H9 (cell line): ENCODE results near the gene CACNA1G. TPM values are rescaled to one million over a fixed set of nuclear protein-coding genes. Genes with fewer than 3 reads are reported as not detected.

ENCODE experiments used
- DNase-seq: peaks from one replicate; pipeline ENCODE4 v3.0.0-alpha.2; 2017
- H2AFZ ChIP-seq: one replicate; pipeline ENCODE4 v1.6.1; 2013; ENCODE audit warnings: mild to moderate bottlenecking, low read length, control low read depth, moderate library complexity
- H2AK5ac ChIP-seq: 2 replicates; pipeline ENCODE4 v1.6.1; 2013; ENCODE audit warnings: low read length, control low read depth, mixed read lengths; ENCODE audit not compliant: insufficient read length
- H2BK120ac ChIP-seq: one replicate; pipeline ENCODE4 v1.6.1; 2013; ENCODE audit warnings: low read depth, mild to moderate bottlenecking, low read length, control low read depth, inconsistent platforms; ENCODE audit not compliant: poor library complexity, severe bottlenecking
- H2BK12ac ChIP-seq: 2 replicates; pipeline ENCODE4 v1.6.1; 2013; ENCODE audit warnings: low read length, control low read depth, mixed read lengths, low read depth; ENCODE audit not compliant: insufficient read length
- H2BK15ac ChIP-seq: 2 replicates; pipeline ENCODE4 v1.6.1; 2013; ENCODE audit warnings: low read depth, low read length, control low read depth
- H2BK20ac ChIP-seq: one replicate; pipeline ENCODE4 v1.6.1; 2013; ENCODE audit warnings: low read depth, mild to moderate bottlenecking, low read length, control low read depth, inconsistent platforms; ENCODE audit not compliant: poor library complexity, severe bottlenecking
- H2BK5ac ChIP-seq: 2 replicates; pipeline ENCODE4 v1.6.1; 2013; ENCODE audit warnings: low read length, control low read depth, mixed read lengths; ENCODE audit not compliant: insufficient read length
- H3K14ac ChIP-seq: 2 replicates; pipeline ENCODE4 v1.6.1; 2013; ENCODE audit warnings: low read length, control low read depth; ENCODE audit not compliant: insufficient read depth
- H3K18ac ChIP-seq: 2 replicates; pipeline ENCODE4 v1.6.1; 2013; ENCODE audit warnings: low read depth, mild to moderate bottlenecking, mixed read lengths, low read length, control low read depth; ENCODE audit not compliant: insufficient read length
- H3K23ac ChIP-seq: 2 replicates; pipeline ENCODE4 v1.6.1; 2013; ENCODE audit warnings: low read length, control low read depth, mixed read lengths, low read depth; ENCODE audit not compliant: insufficient read length
- H3K23me2 ChIP-seq: 2 replicates; pipeline ENCODE4 v1.6.1; 2013; ENCODE audit warnings: low read depth, mild to moderate bottlenecking, mixed read lengths, low read length, control low read depth; ENCODE audit not compliant: insufficient read length, poor library complexity, severe bottlenecking
- H3K27ac ChIP-seq: 2 replicates; pipeline ENCODE4 v1.5.1; 2013; ENCODE audit warnings: low read length, control low read depth, mixed read lengths, low read depth; ENCODE audit not compliant: insufficient read length
- H3K27me3 ChIP-seq: 2 replicates; pipeline ENCODE4 v1.6.1; 2013; ENCODE audit warnings: low read length, control low read depth, inconsistent platforms; ENCODE audit not compliant: insufficient read depth
- H3K4ac ChIP-seq: 2 replicates; pipeline ENCODE4 v1.6.1; 2013; ENCODE audit warnings: low read depth, mild to moderate bottlenecking, control low read depth, inconsistent platforms, low read length, moderate library complexity
- H3K4me1 ChIP-seq: 2 replicates; pipeline ENCODE4 v1.6.1; 2013; ENCODE audit warnings: low read length, control low read depth, inconsistent platforms; ENCODE audit not compliant: insufficient read depth
- H3K4me2 ChIP-seq: 2 replicates; pipeline ENCODE4 v1.6.1; 2013; ENCODE audit warnings: low read length, control low read depth, mixed read lengths; ENCODE audit not compliant: insufficient read length, insufficient read depth
- H3K56ac ChIP-seq: 2 replicates; pipeline ENCODE4 v1.6.1; 2013; ENCODE audit warnings: low read depth, mild to moderate bottlenecking, mixed read lengths, low read length, control low read depth; ENCODE audit not compliant: insufficient read length
- H3K79me1 ChIP-seq: 2 replicates; pipeline ENCODE4 v1.6.1; 2013; ENCODE audit warnings: low read depth, mild to moderate bottlenecking, moderate library complexity, low read length, control low read depth, inconsistent platforms; ENCODE audit not compliant: insufficient read depth, poor library complexity, severe bottlenecking
- H3K79me2 ChIP-seq: 2 replicates; pipeline ENCODE4 v1.6.1; 2013; ENCODE audit warnings: low read length, control low read depth, inconsistent platforms; ENCODE audit not compliant: insufficient read depth
- H3K9ac ChIP-seq: 2 replicates; pipeline ENCODE4 v1.6.1; 2013; ENCODE audit warnings: low read length, control low read depth, mixed read lengths; ENCODE audit not compliant: insufficient read length; ENCODE audit errors: extremely low read depth
- H3K9me3 ChIP-seq: one replicate; pipeline ENCODE4 v1.6.1; 2013; ENCODE audit warnings: low read depth, low read length, inconsistent platforms; ENCODE audit not compliant: control insufficient read depth
- H3T11ph ChIP-seq: one replicate; pipeline ENCODE4 v1.6.1; 2013; ENCODE audit warnings: mild to moderate bottlenecking, low read length, control low read depth, inconsistent platforms
- H4K20me1 ChIP-seq: one replicate; pipeline ENCODE4 v1.6.1; 2013; ENCODE audit not compliant: control insufficient read depth, insufficient read length, insufficient read depth
- H4K5ac ChIP-seq: 2 replicates; pipeline ENCODE4 v1.6.1; 2013; ENCODE audit warnings: low read depth, mild to moderate bottlenecking, mixed read lengths, low read length, control low read depth; ENCODE audit not compliant: insufficient read length
- H4K8ac ChIP-seq: replicated peaks from 2 replicates; pipeline ENCODE4 v1.6.1; 2013; ENCODE audit warnings: low read length, control low read depth, mixed read lengths, low read depth; ENCODE audit not compliant: insufficient read length
- H4K91ac ChIP-seq: 2 replicates; pipeline ENCODE4 v1.6.1; 2013; ENCODE audit warnings: low read depth, mild to moderate bottlenecking, moderate library complexity, mixed read lengths, low read length, control low read depth; ENCODE audit not compliant: insufficient read length
- H3K27ac Mint-ChIP-seq, 3 experiments: 2 replicates in 2 of 3; 3 replicates in 1 of 3; pipeline ENCODE4 v1.8.0; 2020 to 2021; ENCODE audit warnings: mixed read lengths in 3 of 3, mild to moderate bottlenecking in 1 of 3, moderate library complexity in 1 of 3
- H3K27me3 Mint-ChIP-seq: 2 replicates; pipeline ENCODE4 v1.8.0; 2021; ENCODE audit warnings: low read depth, mild to moderate bottlenecking, moderate library complexity, mixed read lengths
- H3K36me3 Mint-ChIP-seq, 3 experiments: 2 replicates in 2 of 3; 3 replicates in 1 of 3; pipeline ENCODE4 v1.8.0; 2020 to 2021; ENCODE audit warnings: low read depth in 3 of 3, mixed read lengths in 3 of 3; ENCODE audit not compliant: insufficient read depth in 1 of 3
- H3K4me1 Mint-ChIP-seq, 2 experiments: 2 replicates each; pipeline ENCODE4 v1.8.0; 2020; ENCODE audit warnings: mixed read lengths in 2 of 2
- H3K4me3 Mint-ChIP-seq, 2 experiments: 2 replicates in 1 of 2; 3 replicates in 1 of 2; pipeline ENCODE4 v1.8.0; 2020 to 2021; ENCODE audit warnings: mild to moderate bottlenecking in 2 of 2, mixed read lengths in 2 of 2, moderate library complexity in 1 of 2
- H3K9me3 Mint-ChIP-seq, 2 experiments: 2 replicates in 1 of 2; 3 replicates in 1 of 2; pipeline ENCODE4 v1.8.0; 2020; ENCODE audit warnings: mild to moderate bottlenecking in 2 of 2, mixed read lengths in 2 of 2, moderate library complexity in 1 of 2
- CTCF ChIP-seq: fragments of 200-600 bp; sonication (generic); conservative IDR thresholded peaks from 3 replicates; pipeline ENCODE4 v1.8.0; 2021; ENCODE audit warnings: antibody characterized with exemption, mild to moderate bottlenecking
- WGBS: extraction: QIAGEN DNeasy Blood & Tissue Kit; methylation state at CpG from one replicate; pipeline ENCODE4 v1.1.7; 2013; ENCODE audit warnings: missing lambda C conversion rate, low lambda C conversion rate, mixed read lengths; ENCODE audit not compliant: insufficient read length; ENCODE audit errors: extremely low coverage; 5-methylcytosine and 5-hydroxymethylcytosine counted together
- total RNA-seq: library from RNA; stranded (reverse); gene quantifications from 2 replicates; pipeline ENCODE4 v1.2.1, GENCODE V29; 2021

Gene CACNA1G
- total RNA-seq, 1 experiment from 2014 or later = 1.5 TPM

DNA sequence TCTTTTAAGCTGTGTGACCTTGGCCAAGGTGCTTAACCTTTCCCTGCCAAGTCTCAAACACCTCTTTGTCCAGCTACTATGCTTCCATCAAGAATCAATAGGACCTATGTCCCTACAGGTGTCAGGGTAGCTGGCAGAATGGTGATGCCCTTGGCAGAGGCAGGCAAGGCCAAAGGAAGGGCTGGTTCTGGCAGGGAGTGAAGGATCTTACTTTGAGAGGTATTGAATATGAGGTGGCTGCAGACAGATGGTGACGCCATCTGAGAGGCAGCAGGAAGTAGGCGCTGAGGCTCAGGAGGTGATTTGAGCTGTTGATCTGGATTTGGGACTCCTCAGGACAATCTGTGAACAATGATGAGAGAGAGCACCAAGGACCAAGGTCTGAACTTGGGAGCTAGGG lies 86.7 kb downstream of the CACNA1G start:
- H3K4me1 Mint-ChIP-seq = no peaks in the 10 kb centered on the region
- no peak for DNase-seq
- no peaks in the 10 kb centered on the region for H3K36me3 Mint-ChIP-seq

More for the DNA sequence above, 86.7 kb downstream of the CACNA1G start:
- H2BK20ac ChIP-seq = no peak overlapping the region
- H3K9me3 Mint-ChIP-seq = peaks cover 0 to 5% of the 10 kb centered on the region in 2 experiments; a peak in 2 of 5 replicates
- peaks cover 2% of the 10 kb centered on the region for H4K20me1 ChIP-seq
- no peak overlapping the region for H2AFZ ChIP-seq
- peaks cover 9% of the 10 kb centered on the region for H3K27me3 Mint-ChIP-seq
- H4K91ac ChIP-seq = no peak overlapping the region
- no peak overlapping the region for H2BK5ac ChIP-seq
- H3K23ac ChIP-seq = no peak overlapping the region
- no peak overlapping the region for H2AK5ac ChIP-seq
- H3K4me2 ChIP-seq = no peak overlapping the region
- no peak overlapping the region for H4K5ac ChIP-seq
- H3T11ph ChIP-seq = no peak overlapping the region
- H3K56ac ChIP-seq = no peak overlapping the region
- H3K4ac ChIP-seq = no peak overlapping the region
- no peak overlapping the region for H2BK12ac ChIP-seq
- H3K79me1 ChIP-seq = no peaks in the 10 kb centered on the region
- no peak for TF ChIP-seq CTCF
- H3K27ac Mint-ChIP-seq = no peak overlapping the region
- H3K4me1 ChIP-seq = no peaks in the 10 kb centered on the region
- H2BK15ac ChIP-seq = no peak overlapping the region
- H3K79me2 ChIP-seq = no peaks in the 10 kb centered on the region
- H2BK120ac ChIP-seq = no peak overlapping the region
- no peak overlapping the region for H3K27ac ChIP-seq
- H3K4me3 Mint-ChIP-seq = no peak overlapping the region
- no peak overlapping the region for H3K14ac ChIP-seq
- H4K8ac ChIP-seq = no peak overlapping the region
- H3K18ac ChIP-seq = no peak overlapping the region
- no peak overlapping the region for H3K9ac ChIP-seq
- no peaks in the 10 kb centered on the region for H3K23me2 ChIP-seq
- H3K27me3 ChIP-seq = no peaks in the 10 kb centered on the region
- no peaks in the 10 kb centered on the region for H3K9me3 ChIP-seq
- no CpG with 5 or more reads among the region's 2 CpGs for WGBS
